SIG-M5 treated with dmso at 0.1 percent for 504 hours (cell line): Measurements from ENCODE around the gene SCGB3A1.
A peak's percentile ranks its signal among the peaks of the same experiment; 100 is the strongest.

Experiments used
- DNase-seq: peaks from one replicate; lab custom pipeline; 2025; ENCODE audit not compliant: unreplicated experiment; lab: John Stamatoyannopoulos, UW

The SCGB3A1 gene

DNA sequence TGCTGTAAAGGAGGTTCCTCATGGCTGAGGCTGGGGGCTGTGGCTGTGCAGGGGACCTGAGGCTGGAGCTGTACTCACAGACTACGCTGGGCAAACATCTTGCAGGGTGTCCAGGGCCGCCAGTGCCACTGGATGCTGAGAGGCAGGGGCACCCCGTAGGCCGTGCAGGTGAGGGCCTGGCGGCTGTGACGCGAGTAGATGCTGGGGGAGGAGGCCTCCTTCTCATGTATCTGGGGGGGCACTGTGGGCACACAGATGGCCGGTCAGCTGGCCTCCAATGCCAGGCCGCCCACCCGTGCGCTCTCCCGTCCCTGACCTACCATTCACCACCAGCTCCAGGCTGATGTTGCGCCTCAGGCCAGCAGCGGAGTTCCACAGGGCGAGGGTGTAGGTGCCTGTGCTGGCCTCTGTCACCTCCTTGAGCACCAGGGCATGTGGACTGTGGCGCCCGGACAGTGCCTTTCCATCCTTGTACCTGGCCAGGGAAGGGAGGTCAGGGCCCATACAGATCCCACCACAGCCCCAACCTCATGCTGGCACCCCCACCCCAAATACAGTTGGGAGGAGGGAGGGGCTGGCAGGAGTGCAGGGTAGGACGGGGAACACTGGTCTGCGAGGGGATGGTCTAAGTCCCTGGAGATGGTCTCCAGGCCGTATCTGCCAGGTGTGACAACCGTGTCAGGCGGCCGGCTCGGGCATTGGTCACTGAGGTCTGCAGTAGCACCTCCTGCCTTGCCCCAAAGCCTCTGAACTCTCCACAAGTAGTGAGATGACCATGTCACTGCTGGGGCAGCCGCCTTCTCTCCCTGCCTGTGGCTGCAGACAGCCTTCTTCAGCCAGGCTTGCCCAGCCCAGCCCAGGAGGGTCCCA, 34.7 kb upstream of the SCGB3A1 start:
- DNase-seq, result no peak

DNA sequence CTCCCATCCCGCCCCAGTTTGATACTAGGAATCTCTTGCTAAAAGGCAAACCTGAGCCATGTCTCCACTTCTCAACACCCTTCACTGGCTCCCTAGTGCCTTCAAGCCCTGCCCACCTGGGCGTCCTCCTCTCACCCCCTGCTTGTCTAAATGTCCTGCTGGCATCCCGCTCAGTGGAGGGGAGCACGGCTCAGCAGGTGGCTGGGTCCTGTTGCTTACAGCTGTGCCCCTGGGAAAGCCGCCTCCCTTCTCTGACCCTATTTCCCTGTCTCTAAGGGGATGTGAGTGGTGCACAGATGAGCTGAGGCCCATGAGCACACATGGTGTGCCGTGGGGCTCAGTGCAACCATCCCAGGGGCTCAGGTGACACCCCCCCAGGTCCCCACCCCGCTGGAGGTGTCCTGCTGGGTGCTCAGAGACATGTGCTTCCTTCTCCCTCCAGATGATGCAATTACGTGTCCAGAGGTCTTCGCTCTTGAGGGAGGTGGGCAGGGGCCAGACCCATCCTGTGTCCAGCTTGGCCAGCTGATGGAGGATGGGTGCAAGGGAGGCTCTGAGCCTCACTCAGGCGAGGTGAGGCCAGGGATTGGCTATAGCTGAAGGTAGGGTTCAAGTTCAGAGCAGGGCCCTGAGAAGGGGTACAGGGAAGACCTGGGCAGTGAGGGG, 34.0 kb upstream of the SCGB3A1 start:
- no peak for DNase-seq

DNA sequence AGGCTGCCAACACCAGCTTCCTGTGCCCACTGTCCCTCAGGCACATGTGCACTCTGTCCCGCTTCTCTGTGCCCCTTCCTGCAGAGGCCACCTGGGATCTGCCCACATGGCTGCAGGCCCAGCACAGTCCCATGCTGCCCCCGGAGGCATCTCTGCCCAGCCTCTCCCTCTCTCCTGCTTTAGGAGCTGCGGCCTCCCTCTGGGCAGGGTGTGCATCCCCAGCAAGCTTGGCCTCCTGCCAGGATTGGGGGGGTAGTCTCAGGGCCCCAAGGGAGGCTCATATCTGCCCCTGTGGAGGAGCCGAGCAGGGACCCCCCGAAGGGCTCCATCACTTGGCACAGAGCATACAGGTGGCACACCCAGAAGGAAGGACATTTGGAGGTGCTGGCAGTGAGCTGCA, 33.3 kb upstream of the SCGB3A1 start:
- DNase-seq, result no peak

DNA sequence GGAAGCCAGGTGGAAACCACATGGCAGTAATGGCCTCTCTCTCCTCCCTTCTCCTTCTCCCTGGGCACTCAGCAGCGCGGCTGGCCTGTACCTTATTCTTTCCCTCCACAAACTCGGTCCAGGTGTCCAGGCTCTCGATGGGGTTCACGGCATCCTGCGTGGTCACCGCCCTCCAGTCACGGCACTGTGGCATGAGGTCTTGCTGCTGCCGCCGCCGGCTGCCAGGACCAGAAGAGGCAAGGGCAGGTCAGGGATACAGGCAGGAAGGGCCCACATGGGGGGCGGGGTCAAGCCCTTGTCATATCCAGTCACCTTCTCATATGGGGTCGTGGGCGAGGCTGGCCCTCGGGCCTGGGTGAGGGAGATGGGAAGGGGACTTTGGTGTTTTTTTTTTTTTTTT, 32.5 kb upstream of the SCGB3A1 start:
- no peak for DNase-seq

DNA sequence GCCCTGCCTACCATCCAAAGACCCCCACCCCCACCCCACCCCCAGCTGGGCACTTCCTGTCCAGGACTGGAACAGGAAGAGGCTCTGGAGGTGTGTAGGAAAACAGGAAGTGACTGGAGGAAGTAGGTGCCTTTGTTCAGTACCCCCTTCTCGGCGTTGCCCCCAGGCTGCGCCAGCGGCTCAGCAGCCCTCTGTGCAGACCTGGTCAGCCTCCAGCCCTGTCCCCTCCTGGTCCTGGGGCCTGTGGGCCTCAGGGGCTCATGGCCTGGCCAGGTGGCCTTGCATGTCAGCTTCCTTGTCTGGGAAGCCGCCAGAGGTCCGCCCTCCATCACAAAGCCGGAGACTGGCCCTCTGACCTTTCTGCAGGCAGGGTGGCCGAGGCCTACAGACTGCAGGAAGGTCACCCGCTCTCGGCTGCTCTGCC, 32.1 kb upstream of the SCGB3A1 start:
- DNase-seq, result no peak

DNA sequence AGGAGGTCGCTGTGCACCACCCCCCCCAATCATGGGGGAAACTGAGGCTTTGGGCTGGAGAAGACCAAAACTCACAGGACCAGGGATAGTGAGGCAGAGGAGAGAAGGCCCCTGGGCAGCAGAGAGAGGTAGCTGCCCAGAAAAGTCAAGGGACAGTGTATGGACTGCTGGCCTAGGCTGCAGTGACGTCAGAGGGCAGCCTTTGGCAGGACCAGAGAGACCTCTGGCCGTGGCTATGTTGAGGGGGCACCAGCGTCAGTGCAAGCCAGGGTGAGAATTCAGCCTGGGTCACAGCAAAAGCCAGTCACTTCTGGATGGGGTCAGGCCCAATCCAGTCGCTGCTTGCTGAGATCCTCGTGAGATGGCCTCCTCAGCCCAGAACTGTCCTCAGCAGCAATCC, 31.6 kb upstream of the SCGB3A1 start:
- DNase-seq, result no peak

DNA sequence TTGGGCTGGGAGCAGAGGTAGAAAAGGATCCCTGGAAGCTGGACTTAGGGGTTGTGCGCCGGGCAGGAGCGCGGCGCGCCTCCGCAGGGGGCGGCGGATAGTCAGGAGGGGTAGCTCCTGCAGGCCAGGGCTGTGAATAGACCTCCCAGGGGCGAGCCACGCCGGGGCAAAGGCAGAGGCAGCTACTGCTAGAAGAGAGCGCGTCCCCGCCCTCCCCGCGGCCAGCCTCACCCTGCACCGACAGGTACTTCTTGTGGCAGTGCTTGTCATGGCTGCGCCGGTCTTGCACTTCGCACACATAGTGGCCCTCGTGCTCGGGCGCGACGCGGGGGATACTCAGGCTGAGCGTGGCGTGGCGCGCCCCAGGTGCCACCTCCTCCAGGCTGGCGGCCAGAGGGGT, 30.0 kb upstream of the SCGB3A1 start:
- DNase-seq, result no peak

DNA sequence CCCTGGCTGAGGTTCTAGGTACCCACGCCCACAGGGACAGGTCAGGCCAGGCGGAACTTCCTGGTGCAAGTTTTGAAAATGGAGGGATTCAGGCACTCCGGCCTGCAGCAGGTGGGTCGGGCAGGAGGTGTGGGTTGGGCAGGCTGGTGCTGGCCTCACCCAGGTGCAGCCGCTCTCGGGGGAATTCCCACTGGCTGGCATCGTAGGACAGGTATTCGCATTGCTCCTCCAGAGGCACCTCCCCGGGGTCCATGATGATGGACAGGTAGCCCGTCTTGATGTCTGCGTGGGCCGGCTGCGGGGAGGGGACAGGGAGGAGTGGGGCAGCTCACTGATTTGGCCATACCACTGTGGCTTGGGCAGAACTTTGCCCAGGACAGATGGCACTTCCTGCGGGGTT, 28.7 kb upstream of the SCGB3A1 start:
- no peak for DNase-seq

DNA sequence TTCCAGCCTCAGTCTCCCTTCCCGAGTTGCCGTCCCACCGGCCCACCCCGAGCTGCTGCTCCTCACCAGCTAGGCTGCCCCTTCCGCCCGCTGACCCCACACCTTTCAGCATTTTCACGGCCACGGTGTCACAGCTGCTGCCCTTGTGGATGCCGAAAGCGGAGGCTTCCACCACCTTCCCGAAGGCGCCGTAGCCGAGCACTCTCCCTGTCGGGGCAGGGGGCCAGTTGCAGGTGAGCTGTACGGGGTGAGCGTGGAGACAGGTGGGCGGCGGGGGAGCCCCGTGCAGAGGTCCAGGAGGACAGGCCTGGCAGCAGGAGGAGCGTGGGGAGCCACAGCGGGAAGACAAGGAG, 28.2 kb upstream of the SCGB3A1 start:
- no peak for DNase-seq

DNA sequence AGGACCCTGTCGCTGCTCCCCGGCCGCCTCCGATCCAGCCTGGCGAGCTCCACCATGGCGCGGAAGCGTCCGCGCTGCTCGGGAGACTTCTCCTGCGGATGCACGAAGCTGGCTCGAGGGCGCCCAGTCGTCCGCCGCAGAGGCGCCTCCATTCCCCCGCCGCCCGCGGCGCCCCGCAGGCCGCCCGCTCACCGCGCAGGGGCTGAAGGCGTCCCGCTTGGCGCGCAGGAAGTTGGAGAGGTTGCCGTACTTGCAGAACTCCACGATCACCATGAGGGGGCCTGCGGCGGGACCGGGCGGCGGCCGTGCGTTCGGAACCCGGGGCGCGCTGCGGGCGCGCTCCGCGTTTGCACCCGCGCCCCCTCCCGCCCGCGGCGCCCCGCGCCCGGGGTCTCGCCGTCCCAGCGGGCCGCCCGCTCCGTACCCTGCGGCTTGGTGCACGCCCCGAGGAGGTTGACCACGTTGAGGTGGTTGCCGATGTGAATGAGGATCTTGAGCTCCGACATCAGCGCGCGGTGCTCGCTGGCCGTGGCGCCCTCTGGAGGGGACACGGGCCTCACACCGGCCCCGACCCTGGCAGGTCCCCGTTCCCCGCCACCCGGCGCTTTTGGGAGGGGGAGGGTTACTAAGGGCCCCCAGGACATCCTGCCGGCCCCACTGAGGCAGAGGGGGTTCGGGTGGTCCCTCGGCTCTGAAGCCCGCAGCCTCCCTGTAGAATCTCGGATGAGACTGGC, 27.7 kb upstream of the SCGB3A1 start:
- DNase-seq, result peak; percentile 72

DNA sequence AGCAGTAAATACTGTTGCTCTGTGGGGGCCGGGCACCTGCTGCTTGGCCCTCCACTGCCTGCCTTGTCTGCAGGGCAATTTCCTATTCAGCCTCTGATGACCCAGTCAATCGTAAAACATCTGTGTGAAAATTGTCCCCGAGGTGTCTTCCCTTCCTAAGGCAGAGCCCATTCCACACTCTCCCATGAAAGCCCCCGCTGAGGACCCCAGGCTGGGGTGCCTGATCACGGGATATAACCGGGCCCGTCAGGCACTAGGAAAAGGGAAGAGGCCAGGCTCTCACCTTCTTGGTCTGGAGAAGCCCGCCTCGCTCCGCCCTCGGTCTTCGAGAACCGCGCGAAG, 27.2 kb upstream of the SCGB3A1 start:
- DNase-seq, result no peak

DNA sequence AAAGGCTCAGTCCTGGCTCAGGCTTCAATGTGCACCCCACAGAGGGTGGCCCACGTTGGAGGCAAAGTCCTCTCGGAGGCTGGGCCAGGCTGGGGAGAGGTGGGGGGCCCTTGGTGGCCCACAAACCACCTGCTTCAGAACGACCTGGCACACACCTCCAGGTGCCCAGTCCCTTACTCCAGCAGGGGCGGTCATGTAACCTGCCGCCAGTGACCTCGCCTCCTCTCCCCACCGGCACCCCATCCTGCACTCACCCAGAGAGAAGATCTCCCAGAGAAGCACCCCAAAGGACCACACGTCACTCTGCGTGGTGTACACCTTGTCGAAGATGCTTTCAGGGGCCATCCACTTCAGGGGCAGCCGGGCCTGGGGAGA, 22.5 kb upstream of the SCGB3A1 start:
- DNase-seq, result no peak

DNA sequence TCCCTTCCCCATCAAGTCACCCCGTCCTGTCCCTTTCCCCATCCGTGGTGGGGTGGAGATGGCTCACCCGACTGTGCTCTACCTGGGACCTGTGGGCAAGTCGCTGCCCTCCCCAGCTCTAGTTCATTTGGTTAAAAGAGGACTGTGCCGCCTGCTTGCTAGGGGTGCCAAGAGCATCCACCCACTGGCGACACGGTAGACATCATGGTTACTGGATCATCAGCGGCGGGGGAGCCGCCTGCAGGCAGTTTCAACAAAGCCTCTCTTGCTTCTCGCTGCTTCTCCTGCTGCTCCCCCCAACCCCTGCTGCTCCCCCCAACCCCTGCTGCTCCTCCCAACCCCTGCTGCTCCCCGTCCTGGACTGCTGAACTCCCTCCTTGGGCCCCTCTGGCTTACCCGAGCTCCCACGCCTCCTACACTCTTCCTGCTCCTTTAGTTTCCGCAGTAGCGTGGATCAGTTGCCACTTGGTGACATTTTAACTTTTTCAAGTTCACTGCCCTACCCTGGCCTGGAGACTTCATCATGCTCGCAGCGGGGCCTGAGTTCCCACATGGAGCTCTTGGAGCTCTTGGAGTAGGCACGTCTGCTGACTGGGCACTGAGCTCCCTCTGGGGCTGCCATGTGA, 22.0 kb upstream of the SCGB3A1 start:
- no peak for DNase-seq

DNA sequence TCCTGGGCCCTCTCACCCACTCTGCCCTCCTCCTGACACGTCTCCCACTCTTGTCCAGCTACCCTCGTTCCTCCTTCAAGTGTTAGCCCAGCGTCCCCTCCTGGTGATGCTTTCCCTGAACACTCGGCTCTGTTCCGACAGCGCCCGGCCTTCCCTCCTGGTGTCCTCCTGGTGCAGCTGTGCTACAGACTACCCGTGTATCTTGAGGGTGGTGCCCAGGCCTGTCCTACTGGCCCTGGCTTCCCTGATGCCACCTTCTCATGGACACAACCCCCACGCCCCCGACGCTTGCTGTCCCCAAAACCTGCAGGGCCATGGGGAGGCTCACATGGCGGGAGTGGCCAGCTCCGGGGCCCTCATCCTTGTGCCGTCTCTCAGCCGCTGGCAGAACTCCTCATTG, 21.4 kb upstream of the SCGB3A1 start:
- DNase-seq, result no peak

DNA sequence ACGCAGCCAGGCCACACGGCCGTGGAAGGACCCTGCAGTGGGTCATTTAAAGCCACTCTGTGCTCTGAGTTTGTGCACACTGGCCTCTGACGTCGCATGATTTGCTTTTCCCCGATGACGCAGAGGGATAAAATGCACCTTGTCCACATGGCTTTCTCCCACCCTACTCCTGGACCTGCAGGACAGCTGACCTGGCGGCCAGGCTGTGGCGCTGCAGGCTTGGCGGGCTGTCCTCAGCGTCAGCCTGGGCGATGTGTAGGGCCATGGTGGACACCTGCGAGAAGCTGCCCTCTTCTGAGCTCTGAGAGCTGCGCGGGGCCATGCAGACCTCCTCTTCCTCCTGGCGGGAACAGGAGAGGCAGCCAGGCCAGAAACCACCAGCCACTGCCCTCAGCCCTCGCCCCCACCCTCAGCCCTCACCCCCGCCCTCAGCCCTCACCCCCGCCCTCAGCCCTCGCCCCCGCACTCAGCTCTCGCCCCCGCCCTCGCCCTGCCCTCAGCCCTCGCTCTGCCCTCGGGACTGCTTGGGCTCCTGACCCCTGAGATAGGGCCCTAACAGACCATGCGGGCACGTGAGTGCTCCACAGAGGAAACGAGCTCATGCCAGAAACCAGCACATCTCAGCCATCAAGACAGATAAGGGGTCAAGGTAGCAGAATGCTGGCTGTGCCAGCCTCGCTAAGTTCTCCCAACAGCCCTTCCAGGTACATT, 20.0 kb upstream of the SCGB3A1 start:
- no peak for DNase-seq

DNA sequence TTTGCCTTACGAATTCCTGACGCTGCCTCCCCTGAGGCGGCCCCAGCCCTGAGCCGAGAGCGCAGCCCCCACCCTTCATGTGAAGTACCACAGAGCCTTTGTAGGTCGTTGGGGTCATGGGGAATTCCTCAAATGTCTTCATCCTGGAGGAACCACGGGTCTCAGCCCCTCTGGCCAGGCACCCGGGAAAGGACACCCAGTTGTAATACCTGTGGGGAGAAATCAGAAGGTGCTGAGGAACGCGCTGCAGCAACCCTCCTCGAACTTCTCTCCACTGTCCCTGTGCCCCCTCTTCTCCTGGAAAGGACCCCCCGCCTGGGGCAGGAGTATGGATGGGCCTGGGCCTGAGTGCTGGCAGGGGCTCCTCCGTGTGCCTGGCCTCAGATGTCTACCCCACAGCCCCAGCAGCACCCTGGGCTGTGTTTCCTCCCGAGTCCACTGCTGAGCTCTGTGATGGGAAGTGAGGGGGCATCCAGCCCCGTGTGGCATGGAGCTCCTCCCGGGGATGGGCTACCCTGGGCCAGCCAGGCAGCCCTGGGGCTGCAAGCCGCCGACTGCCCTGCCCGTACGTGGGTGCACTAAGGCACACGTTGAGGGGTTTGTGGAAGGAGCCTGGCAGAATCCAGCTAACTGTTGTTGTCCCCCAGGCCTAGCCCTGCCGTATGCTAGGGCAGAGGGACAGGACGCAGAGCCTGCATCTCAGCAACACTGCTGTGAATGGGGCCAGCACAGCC, 18.7 kb upstream of the SCGB3A1 start:
- DNase-seq, result no peak

DNA sequence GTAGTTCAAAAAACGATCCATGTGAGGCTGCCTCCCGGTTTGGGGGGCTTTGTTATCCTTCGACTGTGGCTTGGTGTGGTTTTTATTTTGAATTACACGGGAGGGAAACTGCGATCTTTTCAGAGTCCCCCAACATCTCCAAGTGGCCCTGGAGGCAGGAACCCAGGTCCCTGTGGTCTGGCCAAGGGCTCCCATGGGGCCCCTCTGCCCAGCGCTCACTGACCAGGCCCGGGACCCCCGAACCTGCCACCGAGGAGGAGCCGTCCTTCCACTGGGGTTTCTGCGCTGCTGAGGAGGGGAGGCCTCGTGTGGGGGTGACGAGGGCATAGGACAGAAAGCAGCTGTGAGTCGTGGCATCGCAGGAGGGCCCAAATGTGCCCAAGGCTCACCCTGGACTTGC, 18.1 kb upstream of the SCGB3A1 start:
- no peak for DNase-seq

DNA sequence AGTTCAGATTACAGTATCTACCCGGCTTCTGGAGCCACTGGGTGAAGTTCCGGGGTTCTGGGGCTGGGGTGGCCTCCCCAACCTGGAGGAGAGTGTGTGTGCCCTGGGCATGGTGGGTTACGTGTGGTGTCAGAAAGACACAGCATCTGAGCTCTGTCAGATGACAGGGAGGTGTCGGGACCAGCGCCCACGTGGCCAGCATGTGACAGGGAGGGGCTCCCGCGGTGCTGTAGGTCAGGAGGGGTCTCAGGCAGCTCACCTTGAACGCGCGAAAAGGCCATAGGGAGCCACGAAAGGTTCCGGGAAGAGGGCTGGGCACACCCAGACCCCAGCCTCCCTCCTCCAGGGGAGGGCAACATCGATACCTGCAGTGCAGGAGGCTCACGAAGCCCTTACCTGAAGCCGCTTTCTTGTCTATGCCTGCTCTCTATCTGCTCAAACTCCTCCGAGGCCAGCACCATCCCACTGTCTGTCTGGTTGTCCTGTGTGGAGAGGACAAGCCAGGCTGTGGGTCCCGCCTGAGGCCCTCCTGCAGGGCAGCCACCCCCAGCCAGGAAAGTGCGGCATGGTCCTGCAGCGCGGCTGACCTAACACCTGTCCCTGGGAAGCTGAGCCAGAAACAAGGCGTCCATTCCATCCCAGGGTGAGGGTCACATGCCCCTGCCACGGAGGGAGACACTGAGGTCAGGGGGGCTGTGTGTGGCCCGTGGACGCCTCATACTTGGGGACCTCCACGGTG, 17.4 kb upstream of the SCGB3A1 start:
- no peak for DNase-seq

DNA sequence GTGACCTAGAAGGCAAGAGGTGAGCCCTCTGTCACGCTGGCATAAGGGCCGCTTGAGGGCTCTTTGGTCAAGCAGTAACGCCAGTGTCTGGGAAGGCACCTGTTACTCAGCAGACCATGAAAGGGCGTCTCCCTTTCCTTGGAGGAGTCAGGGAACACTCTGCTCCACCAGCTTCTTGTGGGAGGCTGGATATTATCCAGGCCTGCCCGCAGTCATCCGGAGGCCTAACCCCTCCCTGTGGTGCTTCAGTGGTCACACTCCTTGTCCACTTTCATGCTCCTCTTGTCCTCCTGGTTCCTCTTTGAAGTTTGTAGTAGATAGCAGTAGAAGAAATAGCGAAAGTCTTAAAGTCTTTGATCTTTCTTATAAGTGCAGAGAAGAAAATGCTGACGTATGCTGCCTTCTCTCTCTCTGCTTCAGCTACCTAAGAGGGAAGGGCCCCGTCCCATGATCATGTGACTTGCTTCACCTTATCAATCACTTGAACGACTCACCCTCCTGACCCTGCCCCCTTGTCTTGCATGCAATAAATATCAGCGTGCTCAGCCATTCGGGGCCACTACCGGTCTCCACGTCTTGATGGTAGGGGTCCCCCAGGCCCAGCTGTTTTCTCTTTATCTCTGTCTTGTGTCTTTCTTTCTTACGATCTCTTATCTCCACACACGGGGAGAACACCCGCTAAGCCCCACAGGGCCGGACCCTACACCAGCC, 16.7 kb upstream of the SCGB3A1 start:
- no peak for DNase-seq
